Testis (tissue), 2 donors: ENCODE measurements around the gene CD300LG.

Experiments used
- POLR2A ChIP-seq: fragments of 450-650 bp; IDR thresholded peaks from one replicate; pipeline ENCODE4 v1.6.1; 2017; ENCODE audit warnings: antibody characterized with exemption, mild to moderate bottlenecking, moderate library complexity
- TF ChIP-seq, protein P1 (sequence below), 3 experiments: fragments of 450-650 bp in 2 of 3; fragments of 200-600 bp in 1 of 3; sonication (generic) in 1 of 3; IDR thresholded peaks; one replicate each; pipeline ENCODE4 v1.5.1; 2016 to 2019; ENCODE audit warnings: antibody characterized with exemption in 3 of 3, mild to moderate bottlenecking in 2 of 3, moderate library complexity in 1 of 3

DNA sequence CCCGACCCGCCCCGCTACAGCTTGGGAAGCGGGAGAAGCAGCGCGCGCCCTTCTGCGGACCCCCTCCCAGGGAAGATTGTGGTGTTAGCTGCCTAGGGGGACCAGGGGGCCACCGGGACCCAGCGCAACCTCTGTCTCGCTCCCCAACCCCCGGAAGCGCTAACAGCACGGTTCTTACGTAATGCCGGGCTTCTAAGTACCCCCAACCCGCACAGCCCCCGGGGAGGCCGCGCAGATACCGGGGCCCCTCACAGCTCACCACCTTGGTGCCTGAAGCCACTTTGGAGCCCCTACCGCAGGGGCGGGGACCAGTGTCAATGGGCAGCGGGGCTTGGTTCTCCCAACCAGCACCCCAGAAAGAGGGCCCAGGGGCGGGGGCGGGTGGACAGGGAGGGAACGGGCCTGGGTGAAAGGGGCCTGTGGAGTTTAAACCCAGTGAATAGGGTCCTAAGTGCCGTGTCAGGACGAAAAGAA, 60.0 kb downstream of the CD300LG start:
- TF ChIP-seq, protein P1, sequence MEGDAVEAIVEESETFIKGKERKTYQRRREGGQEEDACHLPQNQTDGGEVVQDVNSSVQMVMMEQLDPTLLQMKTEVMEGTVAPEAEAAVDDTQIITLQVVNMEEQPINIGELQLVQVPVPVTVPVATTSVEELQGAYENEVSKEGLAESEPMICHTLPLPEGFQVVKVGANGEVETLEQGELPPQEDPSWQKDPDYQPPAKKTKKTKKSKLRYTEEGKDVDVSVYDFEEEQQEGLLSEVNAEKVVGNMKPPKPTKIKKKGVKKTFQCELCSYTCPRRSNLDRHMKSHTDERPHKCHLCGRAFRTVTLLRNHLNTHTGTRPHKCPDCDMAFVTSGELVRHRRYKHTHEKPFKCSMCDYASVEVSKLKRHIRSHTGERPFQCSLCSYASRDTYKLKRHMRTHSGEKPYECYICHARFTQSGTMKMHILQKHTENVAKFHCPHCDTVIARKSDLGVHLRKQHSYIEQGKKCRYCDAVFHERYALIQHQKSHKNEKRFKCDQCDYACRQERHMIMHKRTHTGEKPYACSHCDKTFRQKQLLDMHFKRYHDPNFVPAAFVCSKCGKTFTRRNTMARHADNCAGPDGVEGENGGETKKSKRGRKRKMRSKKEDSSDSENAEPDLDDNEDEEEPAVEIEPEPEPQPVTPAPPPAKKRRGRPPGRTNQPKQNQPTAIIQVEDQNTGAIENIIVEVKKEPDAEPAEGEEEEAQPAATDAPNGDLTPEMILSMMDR (IDR thresholded peaks at IDR 0.05), result no peak
- TF ChIP-seq POLR2A, result no peak
